Fibroblast of the conjunctiva (primary cell): ENCODE measurements around the gene SAC3D1.

Experiments
- DNase-seq: peaks from one replicate; pipeline ENCODE4 v3.0.0-alpha.2; 2010; ENCODE audit warnings: low read depth

SAC3D1 gene

GRCh38 chr11:65026810-65027209 lies 14.2 kb upstream of the SAC3D1 start:
- no peak for DNase-seq

- DNase-seq, result peak; percentile 90
Observed at GRCh38 chr11:65027213-65028067, 13.6 kb upstream of the SAC3D1 start, which contains the start of gene SNX15. TSS of gene SNX15 (plus strand) at chr11:65027439. CDS start at chr11:65027538, 99 bp downstream.

GRCh38 chr11:65032216-65032615 lies 8.8 kb upstream of the SAC3D1 start:
- DNase-seq, result no peak

GRCh38 chr11:65034423-65034822 lies 6.6 kb upstream of the SAC3D1 start:
- DNase-seq, result no peak

- no peak for DNase-seq
Observed at GRCh38 chr11:65035579-65035978, 5.4 kb upstream of the SAC3D1 start.

- no peak for DNase-seq
Observed at GRCh38 chr11:65036931-65037330, 4.1 kb upstream of the SAC3D1 start.

GRCh38 chr11:65040520-65040846 lies 527 bp upstream of the SAC3D1 start:
- DNase-seq, result no peak

- no peak for DNase-seq
Observed at GRCh38 chr11:65042891-65043290, 1.9 kb downstream of the SAC3D1 start.

- peak; percentile 30 for DNase-seq
Observed at GRCh38 chr11:65043881-65044501, 3.0 kb downstream of the SAC3D1 start.

GRCh38 chr11:65045061-65045460 lies 4.1 kb downstream of the SAC3D1 start:
- DNase-seq, result no peak

- DNase-seq, result no peak
Observed at GRCh38 chr11:65045728-65046127, 4.7 kb downstream of the SAC3D1 start.

- DNase-seq, result no peak
Observed at GRCh38 chr11:65047581-65048422, 6.8 kb downstream of the SAC3D1 start.

GRCh38 chr11:65051398-65051858 lies 10.4 kb downstream of the SAC3D1 start:
- no peak for DNase-seq

GRCh38 chr11:65053827-65054508 lies 13.0 kb downstream of the SAC3D1 start:
- DNase-seq, result no peak

- no peak for DNase-seq
Observed at GRCh38 chr11:65055538-65055937, 14.5 kb downstream of the SAC3D1 start.

- DNase-seq, result no peak
Observed at GRCh38 chr11:65056999-65057398, 16.0 kb downstream of the SAC3D1 start.

GRCh38 chr11:65057526-65057925 lies 16.5 kb downstream of the SAC3D1 start:
- no peak for DNase-seq

GRCh38 chr11:65058012-65058411 lies 17.0 kb downstream of the SAC3D1 start:
- DNase-seq, result no peak

GRCh38 chr11:65058419-65059054 lies 17.5 kb downstream of the SAC3D1 start, which contains the start of gene NAALADL1:
TSS of gene NAALADL1 (minus strand) at chr11:65058553. CDS start at chr11:65058521, 32 bp downstream.
- no peak for DNase-seq

GRCh38 chr11:65059523-65059922 lies 18.5 kb downstream of the SAC3D1 start:
- no peak for DNase-seq
